ENCODE measurements around the gene PDE11A. TPM values are rescaled to one million over a fixed set of nuclear protein-coding genes. Genes with fewer than 3 reads are reported as not detected.

PDE11A gene
- total and polyA plus RNA-seq, 2 experiments from 2014 or later: 0.08 to 0.73 TPM

GRCh38 chr2:177585234-177585863, 487.2 kb downstream of the PDE11A start:
- TF ChIP-seq POLR2AphosphoS5 (IDR thresholded peaks at IDR 0.05; ENCODE audit: low read depth) (no peak), NANOG (IDR thresholded peaks at IDR 0.05; ENCODE audit: borderline replicate concordance) (no peak), CREB1 (CRISPR knock-in tag; IDR thresholded peaks at IDR 0.05; ENCODE audit: low read depth) (no peak), REST (IDR thresholded peaks at IDR 0.05; ENCODE audit: unreplicated experiment) (no peak), ZNF462 (CRISPR knock-in tag; IDR thresholded peaks at IDR 0.05) (no peak), CTCF (conservative IDR thresholded peaks at IDR 0.05; ENCODE audit: low read depth in 2 of 2) (no peak), JUNB (IDR thresholded peaks at IDR 0.05; ENCODE audit: unreplicated experiment) (no peak), EZH2phosphoT487 (IDR thresholded peaks at IDR 0.05; ENCODE audit: unreplicated experiment) (no peak), EZH2 (IDR thresholded peaks at IDR 0.05; ENCODE audit: low read depth, unreplicated experiment) (no peak), ZNF114 (CRISPR knock-in tag; IDR thresholded peaks at IDR 0.05) (no peak), ZNF331 (CRISPR knock-in tag; IDR thresholded peaks at IDR 0.05; ENCODE audit: low read depth) (no peak), STAT1 (IDR thresholded peaks at IDR 0.05; ENCODE audit: unreplicated experiment) (no peak), ETS1 (IDR thresholded peaks at IDR 0.05) (no peak)
- no peaks in the 10 kb centered on the region for H3K4me1 ChIP-seq (ENCODE audit: insufficient read depth)
- no peak overlapping the region for H3K4me2 ChIP-seq
- H2AFZ ChIP-seq: no peak overlapping the region
- Mint-ChIP-seq H3K27me3 (ENCODE audit: insufficient read depth, low read depth, poor library complexity) (no peaks in the 10 kb centered on the region), H3K9me3 (no peaks in the 10 kb centered on the region), H3K36me3 (ENCODE audit: low read depth) (no peaks in the 10 kb centered on the region), H3K27ac (no peak overlapping the region), H3K4me1 (no peaks in the 10 kb centered on the region), H3K4me3 (no peak overlapping the region)
- ATAC-seq: no peak
- H3K4me3 ChIP-seq: no peak overlapping the region
- no peaks in the 10 kb centered on the region for H4K20me1 ChIP-seq (replicated peaks; ENCODE audit: insufficient read depth)
- no peak overlapping the region for H3K27ac ChIP-seq (ENCODE audit: low read depth)
- peaks cover 5% of the 10 kb centered on the region; the same call in 1 of the 2 replicates for H3K9me2 ChIP-seq (ENCODE audit: insufficient read depth)
- no peaks in the 10 kb centered on the region for H3K79me2 ChIP-seq (replicated peaks; ENCODE audit: insufficient read depth)
- no peaks in the 10 kb centered on the region for H3F3A ChIP-seq (replicated peaks; ENCODE audit: low read depth)
- H3K27me3 ChIP-seq (ENCODE audit: insufficient read depth): no peaks in the 10 kb centered on the region
- H3K36me3 ChIP-seq (ENCODE audit: insufficient read depth): no peaks in the 10 kb centered on the region
- DNase-seq (ENCODE audit: low spot score): no peak
